H9 (cell line): Measurements from ENCODE around the gene CFAP161. TPM values are rescaled to one million over a fixed set of nuclear protein-coding genes. Genes with fewer than 3 reads are reported as not detected.
"Not testable (repeated sequence)": the region's sequence is repeated elsewhere in the genome, so short reads cannot be mapped to it uniquely, and the experiment has no call there.

Experiments
- DNase-seq: peaks from one replicate; pipeline ENCODE4 v3.0.0-alpha.2; 2017
- H2AFZ ChIP-seq: one replicate; pipeline ENCODE4 v1.6.1; 2013; ENCODE audit warnings: mild to moderate bottlenecking, low read length, control low read depth, moderate library complexity
- H2AK5ac ChIP-seq: 2 replicates; pipeline ENCODE4 v1.6.1; 2013; ENCODE audit warnings: low read length, control low read depth, mixed read lengths; ENCODE audit not compliant: insufficient read length
- H2BK120ac ChIP-seq: one replicate; pipeline ENCODE4 v1.6.1; 2013; ENCODE audit warnings: low read depth, mild to moderate bottlenecking, low read length, control low read depth, inconsistent platforms; ENCODE audit not compliant: poor library complexity, severe bottlenecking
- H2BK12ac ChIP-seq: 2 replicates; pipeline ENCODE4 v1.6.1; 2013; ENCODE audit warnings: low read length, control low read depth, mixed read lengths, low read depth; ENCODE audit not compliant: insufficient read length
- H2BK15ac ChIP-seq: 2 replicates; pipeline ENCODE4 v1.6.1; 2013; ENCODE audit warnings: low read depth, low read length, control low read depth
- H2BK20ac ChIP-seq: one replicate; pipeline ENCODE4 v1.6.1; 2013; ENCODE audit warnings: low read depth, mild to moderate bottlenecking, low read length, control low read depth, inconsistent platforms; ENCODE audit not compliant: poor library complexity, severe bottlenecking
- H2BK5ac ChIP-seq: 2 replicates; pipeline ENCODE4 v1.6.1; 2013; ENCODE audit warnings: low read length, control low read depth, mixed read lengths; ENCODE audit not compliant: insufficient read length
- H3K14ac ChIP-seq: 2 replicates; pipeline ENCODE4 v1.6.1; 2013; ENCODE audit warnings: low read length, control low read depth; ENCODE audit not compliant: insufficient read depth
- H3K18ac ChIP-seq: 2 replicates; pipeline ENCODE4 v1.6.1; 2013; ENCODE audit warnings: low read depth, mild to moderate bottlenecking, mixed read lengths, low read length, control low read depth; ENCODE audit not compliant: insufficient read length
- H3K23ac ChIP-seq: 2 replicates; pipeline ENCODE4 v1.6.1; 2013; ENCODE audit warnings: low read length, control low read depth, mixed read lengths, low read depth; ENCODE audit not compliant: insufficient read length
- H3K23me2 ChIP-seq: 2 replicates; pipeline ENCODE4 v1.6.1; 2013; ENCODE audit warnings: low read depth, mild to moderate bottlenecking, mixed read lengths, low read length, control low read depth; ENCODE audit not compliant: insufficient read length, poor library complexity, severe bottlenecking
- H3K27ac ChIP-seq: 2 replicates; pipeline ENCODE4 v1.5.1; 2013; ENCODE audit warnings: low read length, control low read depth, mixed read lengths, low read depth; ENCODE audit not compliant: insufficient read length
- H3K27me3 ChIP-seq: 2 replicates; pipeline ENCODE4 v1.6.1; 2013; ENCODE audit warnings: low read length, control low read depth, inconsistent platforms; ENCODE audit not compliant: insufficient read depth
- H3K4ac ChIP-seq: 2 replicates; pipeline ENCODE4 v1.6.1; 2013; ENCODE audit warnings: low read depth, mild to moderate bottlenecking, control low read depth, inconsistent platforms, low read length, moderate library complexity
- H3K4me1 ChIP-seq: 2 replicates; pipeline ENCODE4 v1.6.1; 2013; ENCODE audit warnings: low read length, control low read depth, inconsistent platforms; ENCODE audit not compliant: insufficient read depth
- H3K4me2 ChIP-seq: 2 replicates; pipeline ENCODE4 v1.6.1; 2013; ENCODE audit warnings: low read length, control low read depth, mixed read lengths; ENCODE audit not compliant: insufficient read length, insufficient read depth
- H3K56ac ChIP-seq: 2 replicates; pipeline ENCODE4 v1.6.1; 2013; ENCODE audit warnings: low read depth, mild to moderate bottlenecking, mixed read lengths, low read length, control low read depth; ENCODE audit not compliant: insufficient read length
- H3K79me1 ChIP-seq: 2 replicates; pipeline ENCODE4 v1.6.1; 2013; ENCODE audit warnings: low read depth, mild to moderate bottlenecking, moderate library complexity, low read length, control low read depth, inconsistent platforms; ENCODE audit not compliant: insufficient read depth, poor library complexity, severe bottlenecking
- H3K79me2 ChIP-seq: 2 replicates; pipeline ENCODE4 v1.6.1; 2013; ENCODE audit warnings: low read length, control low read depth, inconsistent platforms; ENCODE audit not compliant: insufficient read depth
- H3K9ac ChIP-seq: 2 replicates; pipeline ENCODE4 v1.6.1; 2013; ENCODE audit warnings: low read length, control low read depth, mixed read lengths; ENCODE audit not compliant: insufficient read length; ENCODE audit errors: extremely low read depth
- H3K9me3 ChIP-seq: one replicate; pipeline ENCODE4 v1.6.1; 2013; ENCODE audit warnings: low read depth, low read length, inconsistent platforms; ENCODE audit not compliant: control insufficient read depth
- H3T11ph ChIP-seq: one replicate; pipeline ENCODE4 v1.6.1; 2013; ENCODE audit warnings: mild to moderate bottlenecking, low read length, control low read depth, inconsistent platforms
- H4K20me1 ChIP-seq: one replicate; pipeline ENCODE4 v1.6.1; 2013; ENCODE audit not compliant: control insufficient read depth, insufficient read length, insufficient read depth
- H4K5ac ChIP-seq: 2 replicates; pipeline ENCODE4 v1.6.1; 2013; ENCODE audit warnings: low read depth, mild to moderate bottlenecking, mixed read lengths, low read length, control low read depth; ENCODE audit not compliant: insufficient read length
- H4K8ac ChIP-seq: replicated peaks from 2 replicates; pipeline ENCODE4 v1.6.1; 2013; ENCODE audit warnings: low read length, control low read depth, mixed read lengths, low read depth; ENCODE audit not compliant: insufficient read length
- H4K91ac ChIP-seq: 2 replicates; pipeline ENCODE4 v1.6.1; 2013; ENCODE audit warnings: low read depth, mild to moderate bottlenecking, moderate library complexity, mixed read lengths, low read length, control low read depth; ENCODE audit not compliant: insufficient read length
- H3K27ac Mint-ChIP-seq, 3 experiments: 2 replicates in 2 of 3; 3 replicates in 1 of 3; pipeline ENCODE4 v1.8.0; 2020 to 2021; ENCODE audit warnings: mixed read lengths in 3 of 3, mild to moderate bottlenecking in 1 of 3, moderate library complexity in 1 of 3
- H3K27me3 Mint-ChIP-seq: 2 replicates; pipeline ENCODE4 v1.8.0; 2021; ENCODE audit warnings: low read depth, mild to moderate bottlenecking, moderate library complexity, mixed read lengths
- H3K36me3 Mint-ChIP-seq, 3 experiments: 2 replicates in 2 of 3; 3 replicates in 1 of 3; pipeline ENCODE4 v1.8.0; 2020 to 2021; ENCODE audit warnings: low read depth in 3 of 3, mixed read lengths in 3 of 3; ENCODE audit not compliant: insufficient read depth in 1 of 3
- H3K4me1 Mint-ChIP-seq, 2 experiments: 2 replicates each; pipeline ENCODE4 v1.8.0; 2020; ENCODE audit warnings: mixed read lengths in 2 of 2
- H3K4me3 Mint-ChIP-seq, 2 experiments: 2 replicates in 1 of 2; 3 replicates in 1 of 2; pipeline ENCODE4 v1.8.0; 2020 to 2021; ENCODE audit warnings: mild to moderate bottlenecking in 2 of 2, mixed read lengths in 2 of 2, moderate library complexity in 1 of 2
- H3K9me3 Mint-ChIP-seq, 2 experiments: 2 replicates in 1 of 2; 3 replicates in 1 of 2; pipeline ENCODE4 v1.8.0; 2020; ENCODE audit warnings: mild to moderate bottlenecking in 2 of 2, mixed read lengths in 2 of 2, moderate library complexity in 1 of 2
- WGBS: extraction: QIAGEN DNeasy Blood & Tissue Kit; methylation state at CpG from one replicate; pipeline ENCODE4 v1.1.7; 2013; ENCODE audit warnings: missing lambda C conversion rate, low lambda C conversion rate, mixed read lengths; ENCODE audit not compliant: insufficient read length; ENCODE audit errors: extremely low coverage; 5-methylcytosine and 5-hydroxymethylcytosine counted together
- total RNA-seq: library from RNA; stranded (reverse); gene quantifications from 2 replicates; pipeline ENCODE4 v1.2.1, GENCODE V29; 2021
- TF ChIP-seq, protein P1 (sequence below): fragments of 200-600 bp; sonication (generic); conservative IDR thresholded peaks from 3 replicates; pipeline ENCODE4 v1.8.0; 2021; ENCODE audit warnings: antibody characterized with exemption, mild to moderate bottlenecking

The CFAP161 gene
- total RNA-seq, 1 experiment from 2014 or later = 0.24 TPM

DNA sequence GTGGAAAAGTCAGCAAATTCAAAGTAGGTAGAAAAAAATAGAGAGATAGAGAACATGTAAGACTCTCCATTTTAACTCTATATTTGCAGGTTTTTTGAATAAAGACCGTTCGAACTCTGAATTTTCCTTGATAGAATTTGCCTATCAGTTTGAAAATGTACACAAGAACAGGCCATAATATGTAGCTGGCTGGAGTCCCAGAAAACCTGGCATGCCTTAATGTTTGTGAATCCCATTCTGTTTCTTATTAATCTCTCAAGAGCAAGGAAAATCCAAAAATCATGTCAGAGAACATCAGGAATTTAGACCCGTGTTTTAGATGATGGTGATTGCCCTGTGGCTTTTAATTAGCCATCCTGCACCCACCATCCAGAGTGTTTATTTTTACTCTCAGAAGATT lies 7.2 kb upstream of the CFAP161 start:
- Histone ChIP-seq H3K27me3 (no peaks in the 10 kb centered on the region), H2AK5ac (no peak overlapping the region), H3T11ph (no peak overlapping the region), H2BK12ac (no peak overlapping the region), H3K27ac (no peak overlapping the region), H3K4me2 (no peak overlapping the region), H3K4me1 (no peaks in the 10 kb centered on the region), H3K18ac (no peak overlapping the region), H3K23me2 (no peaks in the 10 kb centered on the region), H2BK15ac (no peak overlapping the region), H3K23ac (no peak overlapping the region), H2AFZ (no peak overlapping the region), H3K9me3 (no peaks in the 10 kb centered on the region), H4K5ac (no peak overlapping the region), H2BK20ac (no peak overlapping the region), H3K4ac (no peak overlapping the region), H3K79me1 (no peaks in the 10 kb centered on the region), H4K91ac (no peak overlapping the region), H3K9ac (no peak overlapping the region), H3K79me2 (no peaks in the 10 kb centered on the region), H4K8ac (no peak overlapping the region), H2BK120ac (no peak overlapping the region), H4K20me1 (no peaks in the 10 kb centered on the region), H2BK5ac (no peak overlapping the region), H3K14ac (no peak overlapping the region), H3K56ac (no peak overlapping the region)
- no peak for DNase-seq
- no CpG with 5 or more reads among the region's 3 CpGs for WGBS
- Mint-ChIP-seq H3K27ac (no peak overlapping the region), H3K27me3 (peaks cover 28% of the 10 kb centered on the region), H3K9me3 (peaks cover 9 to 12% of the 10 kb centered on the region in 2 experiments; a peak in 4 of 5 replicates), H3K4me1 (no peaks in the 10 kb centered on the region), H3K36me3 (no peaks in the 10 kb centered on the region), H3K4me3 (no peak overlapping the region)
- TF ChIP-seq, protein P1, sequence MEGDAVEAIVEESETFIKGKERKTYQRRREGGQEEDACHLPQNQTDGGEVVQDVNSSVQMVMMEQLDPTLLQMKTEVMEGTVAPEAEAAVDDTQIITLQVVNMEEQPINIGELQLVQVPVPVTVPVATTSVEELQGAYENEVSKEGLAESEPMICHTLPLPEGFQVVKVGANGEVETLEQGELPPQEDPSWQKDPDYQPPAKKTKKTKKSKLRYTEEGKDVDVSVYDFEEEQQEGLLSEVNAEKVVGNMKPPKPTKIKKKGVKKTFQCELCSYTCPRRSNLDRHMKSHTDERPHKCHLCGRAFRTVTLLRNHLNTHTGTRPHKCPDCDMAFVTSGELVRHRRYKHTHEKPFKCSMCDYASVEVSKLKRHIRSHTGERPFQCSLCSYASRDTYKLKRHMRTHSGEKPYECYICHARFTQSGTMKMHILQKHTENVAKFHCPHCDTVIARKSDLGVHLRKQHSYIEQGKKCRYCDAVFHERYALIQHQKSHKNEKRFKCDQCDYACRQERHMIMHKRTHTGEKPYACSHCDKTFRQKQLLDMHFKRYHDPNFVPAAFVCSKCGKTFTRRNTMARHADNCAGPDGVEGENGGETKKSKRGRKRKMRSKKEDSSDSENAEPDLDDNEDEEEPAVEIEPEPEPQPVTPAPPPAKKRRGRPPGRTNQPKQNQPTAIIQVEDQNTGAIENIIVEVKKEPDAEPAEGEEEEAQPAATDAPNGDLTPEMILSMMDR = no peak

DNA sequence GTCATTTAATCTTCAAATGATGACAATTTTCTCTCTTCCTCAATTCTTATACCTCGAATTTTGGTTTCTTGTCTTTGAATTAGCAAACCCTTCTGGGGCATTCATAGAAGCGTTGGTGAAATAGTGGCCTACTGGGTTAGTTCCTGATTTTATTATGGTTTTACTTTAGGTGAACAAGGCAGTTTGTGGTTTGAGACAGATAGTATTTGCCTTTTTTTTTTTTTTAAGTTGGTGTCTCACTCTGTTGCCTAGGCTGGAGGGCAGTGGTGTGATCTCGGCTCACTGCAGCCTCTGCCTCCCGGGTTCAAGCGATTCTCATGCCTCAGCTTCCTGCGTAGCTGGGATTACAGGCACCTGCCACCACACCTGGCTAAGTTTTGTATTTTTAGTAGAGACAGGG lies 7.4 kb downstream of the CFAP161 start:
- WGBS = no CpG with 5 or more reads among the region's 6 CpGs
- H4K5ac ChIP-seq, H3K23ac ChIP-seq, H3K79me1 ChIP-seq, H3K27ac ChIP-seq, H3K18ac ChIP-seq, H3K4ac ChIP-seq, H3K4me1 Mint-ChIP-seq, H4K8ac ChIP-seq, H3K36me3 Mint-ChIP-seq, H3K27ac Mint-ChIP-seq, H2BK120ac ChIP-seq, H2BK12ac ChIP-seq, H3K9me3 ChIP-seq, H2AK5ac ChIP-seq, H2BK5ac ChIP-seq, H2AFZ ChIP-seq, H3T11ph ChIP-seq, H4K91ac ChIP-seq, H3K14ac ChIP-seq, H3K4me1 ChIP-seq, H3K4me3 Mint-ChIP-seq, H3K56ac ChIP-seq, H2BK15ac ChIP-seq, H2BK20ac ChIP-seq, H3K9me3 Mint-ChIP-seq, H3K27me3 ChIP-seq, H3K79me2 ChIP-seq, H4K20me1 ChIP-seq, H3K23me2 ChIP-seq, H3K4me2 ChIP-seq, H3K9ac ChIP-seq, DNase-seq: not testable (repeated sequence)
- H3K27me3 Mint-ChIP-seq = peaks cover 20% of the 10 kb centered on the region
